HG03045 (cell line): ENCODE measurements around the gene ABR.
"Not testable (repeated sequence)": the region's sequence is repeated elsewhere in the genome, so short reads cannot be mapped to it uniquely, and the experiment has no call there.

Source experiments
- ATAC-seq: cut with Tn5 transposase; IDR thresholded peaks from one replicate; pipeline ENCODE4 v1.9.1; 2021; ENCODE audit warnings: mild to moderate bottlenecking, moderate library complexity; ENCODE audit not compliant: unreplicated experiment

The ABR gene

GRCh38 chr17:1097972-1098744, 81.6 kb downstream of the ABR start:
- not testable (repeated sequence) for ATAC-seq

- ATAC-seq, result no peak
Observed at GRCh38 chr17:1096215-1096614, 83.6 kb downstream of the ABR start.

GRCh38 chr17:1095853-1096173, 84.0 kb downstream of the ABR start:
- no peak for ATAC-seq

- no peak for ATAC-seq
Observed at GRCh38 chr17:1095090-1095852, 84.5 kb downstream of the ABR start.

DNA sequence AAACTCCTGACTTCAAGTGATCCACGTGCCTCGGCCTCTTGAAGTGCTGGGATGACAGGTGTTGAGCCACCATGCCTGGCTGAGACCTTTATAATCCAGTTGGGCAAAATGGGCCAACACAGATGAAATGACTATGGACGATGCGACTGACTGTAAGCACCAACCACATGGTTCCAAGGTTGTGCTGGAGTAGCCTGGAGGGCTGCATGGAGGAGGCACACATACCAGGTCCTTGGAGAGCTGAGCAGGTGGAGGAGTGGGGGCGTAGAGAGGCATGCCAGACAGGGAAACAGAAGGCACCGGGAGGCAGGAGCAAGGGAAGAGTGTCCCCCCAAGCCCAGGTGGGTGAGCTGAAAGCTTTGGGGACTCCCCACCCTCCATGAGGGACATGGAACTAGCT, 85.2 kb downstream of the ABR start:
- no peak for ATAC-seq

DNA sequence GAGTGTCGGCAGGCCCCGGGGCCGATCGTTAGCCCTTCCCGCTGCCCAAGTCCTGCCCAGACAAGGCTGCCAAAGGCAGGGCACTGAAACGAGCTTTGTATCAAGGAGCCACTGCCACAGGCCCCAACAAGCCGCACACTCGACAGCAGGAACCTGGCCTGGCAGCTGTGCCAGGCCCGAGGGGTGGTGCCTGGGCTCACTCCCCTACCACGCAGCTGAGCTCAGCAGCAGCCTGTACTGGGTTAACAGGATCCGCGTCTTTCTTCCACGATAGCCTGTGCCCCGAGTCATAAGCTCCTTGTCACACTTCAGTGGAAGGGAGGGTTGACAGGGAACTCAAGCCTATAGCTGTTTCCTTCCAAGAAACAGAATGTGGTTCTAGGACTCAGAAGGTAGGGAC, 87.9 kb downstream of the ABR start:
- no peak for ATAC-seq

DNA sequence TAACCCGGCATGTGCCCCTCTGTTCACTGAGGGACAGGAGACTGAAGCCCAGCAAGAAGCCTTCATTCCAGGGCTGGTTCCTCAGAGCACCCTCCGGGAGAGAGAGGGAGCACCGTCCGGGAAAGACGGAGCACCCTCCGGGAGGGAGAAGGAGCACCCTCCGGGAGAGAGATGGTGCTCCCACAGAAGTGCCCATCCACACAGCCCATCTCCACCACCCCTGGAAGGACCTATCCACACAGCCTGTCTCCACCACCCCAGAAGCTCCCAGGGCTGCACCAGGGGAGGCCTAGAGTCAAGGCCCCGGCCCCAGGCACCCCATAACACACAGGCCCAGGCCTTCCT, 88.6 kb downstream of the ABR start:
- no peak for ATAC-seq

GRCh38 chr17:1090465-1091189, 89.2 kb downstream of the ABR start:
- ATAC-seq, result no peak

DNA sequence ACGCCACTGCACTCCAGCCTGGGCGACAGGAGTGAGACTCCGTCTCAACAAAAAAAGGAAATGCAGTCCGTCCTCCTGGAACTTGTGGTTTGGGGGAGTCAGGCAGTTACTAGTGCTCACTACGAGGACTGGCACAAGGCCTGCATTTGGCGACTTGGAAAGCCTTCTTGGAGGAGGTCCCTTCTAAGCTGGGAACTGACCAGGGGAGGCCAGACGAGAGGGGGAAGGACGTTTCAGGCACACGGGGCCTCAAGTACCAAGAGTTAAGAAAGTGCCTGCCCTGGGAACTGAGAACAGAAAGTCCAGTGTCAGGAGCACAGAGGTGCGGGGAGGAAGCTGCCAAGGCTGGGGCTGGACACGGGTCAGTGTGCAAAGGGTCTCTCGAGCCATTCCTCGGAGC, 89.9 kb downstream of the ABR start:
- ATAC-seq, result no peak

- ATAC-seq, result no peak
Observed at GRCh38 chr17:1087381-1088241, 92.2 kb downstream of the ABR start.

GRCh38 chr17:1083451-1084187, 96.2 kb downstream of the ABR start:
- ATAC-seq, result no peak

- ATAC-seq, result no peak
Observed at GRCh38 chr17:1082579-1082978, 97.2 kb downstream of the ABR start.

DNA sequence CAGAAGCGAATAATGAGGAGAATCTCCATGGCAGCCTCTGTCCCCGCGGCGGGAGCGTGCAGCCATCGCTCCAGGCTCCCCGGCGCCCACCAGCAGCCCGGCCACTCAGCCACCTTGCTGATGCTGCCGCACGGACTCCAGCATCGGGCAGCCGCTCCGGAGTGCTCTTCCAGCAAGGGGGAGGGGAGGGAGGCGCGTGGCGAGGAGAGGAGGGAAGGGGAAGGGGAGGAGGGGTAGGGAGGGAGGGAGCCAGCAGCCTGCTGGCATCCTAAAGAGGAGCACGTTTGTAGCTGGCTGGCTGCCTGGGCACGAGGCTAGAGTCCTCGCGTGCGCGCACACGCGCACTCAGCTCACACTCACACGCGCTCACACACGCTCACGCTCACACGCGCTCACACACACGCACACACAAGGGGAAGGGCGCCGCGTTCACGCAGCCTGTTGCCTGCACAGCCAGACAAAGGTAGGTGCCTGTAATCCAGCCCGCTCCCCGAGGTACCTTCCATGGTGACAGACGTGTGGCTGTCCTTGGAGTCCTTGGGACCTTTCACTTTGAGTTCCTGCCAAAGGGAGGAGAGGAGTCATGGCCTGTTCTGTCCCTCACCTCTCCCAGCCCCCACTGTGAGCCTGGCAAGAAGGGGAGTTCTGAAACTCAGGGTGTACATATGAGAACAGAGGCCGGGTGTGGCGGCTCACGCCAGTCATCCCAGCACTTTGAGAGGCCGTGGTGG, 100.8 kb downstream of the ABR start:
- ATAC-seq, result no peak

GRCh38 chr17:1077986-1078711, 101.6 kb downstream of the ABR start:
- ATAC-seq, result no peak

- no peak for ATAC-seq
Observed at GRCh38 chr17:1077581-1077985, 102.2 kb downstream of the ABR start.

- ATAC-seq, result no peak
Observed at GRCh38 chr17:1076982-1077302, 102.8 kb downstream of the ABR start.

DNA sequence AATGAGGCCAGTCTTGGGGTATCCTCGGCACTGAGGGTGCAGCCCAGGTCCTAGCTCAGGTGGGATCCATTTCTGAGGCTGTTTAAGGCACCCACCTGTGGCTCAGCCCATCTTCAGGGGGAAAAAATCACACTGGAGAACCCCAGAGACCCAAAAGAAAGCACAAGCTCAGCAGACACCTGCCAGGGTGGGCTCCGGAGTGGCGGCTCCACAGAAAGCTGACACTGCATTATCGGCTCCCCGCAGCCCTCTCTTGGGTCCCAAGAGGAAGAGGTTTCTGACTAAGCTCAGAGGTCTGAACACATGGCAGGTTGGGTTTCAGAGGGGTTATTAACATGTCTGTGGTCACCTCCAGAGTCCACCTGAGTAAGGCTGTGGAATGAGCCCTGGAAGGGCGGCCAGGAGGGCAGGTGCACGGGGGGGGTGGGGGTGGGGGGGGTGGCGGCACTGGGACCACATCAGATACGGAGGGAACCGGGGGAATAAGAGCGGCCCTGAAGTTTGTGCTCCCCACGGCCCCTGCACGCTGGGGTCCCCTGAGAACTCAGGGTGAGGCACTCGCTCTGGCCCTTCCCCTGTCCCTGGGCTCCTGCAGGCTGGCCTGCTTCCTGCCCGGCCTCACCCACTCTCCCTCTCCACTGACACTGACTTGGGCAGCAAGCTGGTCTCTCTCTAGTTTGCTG, 103.3 kb downstream of the ABR start:
- no peak for ATAC-seq

DNA sequence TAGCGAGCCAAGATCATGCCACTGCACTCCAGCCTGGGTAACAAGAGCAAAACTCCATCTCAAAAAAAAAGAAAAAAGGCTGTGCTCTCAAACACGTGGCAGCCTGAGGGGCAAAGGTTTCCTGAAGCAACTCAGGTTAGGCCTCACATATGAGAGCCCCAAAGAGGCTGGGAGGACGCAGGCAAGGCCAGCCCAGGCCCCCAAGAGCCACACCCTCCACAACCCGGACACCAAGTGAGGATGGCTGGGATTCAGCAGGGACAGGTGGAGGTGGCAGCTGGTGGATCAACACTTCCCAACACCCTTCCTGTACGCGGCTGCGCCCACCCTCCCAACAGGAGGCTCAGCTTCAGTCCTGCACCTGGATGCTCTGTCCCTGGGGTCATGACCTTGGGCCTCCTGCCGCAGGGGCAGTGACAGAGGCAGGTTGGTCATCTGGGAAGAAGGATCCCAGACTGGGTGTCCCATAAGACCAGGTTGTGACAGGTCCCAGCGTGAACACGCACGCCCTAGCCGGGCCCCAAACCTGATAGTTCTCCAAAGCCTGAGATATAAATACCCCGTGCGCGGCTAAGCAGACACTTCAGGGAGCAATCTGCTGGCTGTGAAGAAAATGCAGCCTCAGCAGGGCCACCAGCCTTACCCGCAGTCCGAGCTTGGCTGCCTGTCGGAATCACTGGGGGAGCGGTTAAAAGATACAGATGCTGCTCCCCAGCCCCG, 104.7 kb downstream of the ABR start:
- no peak for ATAC-seq
